Sigmoid colon (tissue), 3 donors: ENCODE measurements around the gene DCK.
"Not testable (repeated sequence)": the region's sequence is repeated elsewhere in the genome, so short reads cannot be mapped to it uniquely, and the experiment has no call there.

ENCODE experiments used
- CTCF ChIP-seq, 4 experiments: fragments of 450-650 bp in 3 of 4; fragments of 200-600 bp in 1 of 4; IDR thresholded peaks; one replicate each; pipeline ENCODE4 v1.5.1; 2016 to 2019; ENCODE audit warnings: antibody characterized with exemption in 4 of 4, mild to moderate bottlenecking in 3 of 4, moderate library complexity in 2 of 4
- POLR2A ChIP-seq, 2 donors: fragments of 450-650 bp; IDR thresholded peaks; one replicate each; pipeline ENCODE4 v1.6.1; 2016; ENCODE audit warnings: antibody characterized with exemption in 2 of 2, mild to moderate bottlenecking in 2 of 2, moderate library complexity in 2 of 2

DNA sequence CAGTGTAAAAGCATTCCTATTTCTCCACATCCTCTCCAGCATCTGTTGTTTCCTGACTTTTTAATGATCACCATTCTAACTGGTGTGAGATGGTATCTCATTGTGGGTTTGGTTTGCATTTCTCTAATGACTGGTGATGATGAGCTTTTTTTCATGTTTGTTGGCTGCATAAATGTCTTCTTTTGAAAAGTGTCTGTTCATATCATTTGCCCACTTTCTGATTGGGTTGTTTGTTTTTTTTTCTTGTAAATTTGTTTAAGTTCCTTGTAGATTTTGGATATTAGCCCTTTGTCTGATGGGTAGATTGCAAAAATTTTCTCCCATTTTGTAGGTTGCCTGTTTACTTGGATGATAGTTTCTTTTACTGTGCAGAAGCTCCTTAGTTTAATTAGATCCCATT, 6.2 kb downstream of the DCK start:
- TF ChIP-seq CTCF, POLR2A (IDR thresholded peaks at IDR 0.05): not testable (repeated sequence)
